Effector CD4-positive, alpha-beta T cell (primary cell): Measurements from ENCODE around the gene MYO6.

Source experiments
- DNase-seq: peaks from one replicate; pipeline ENCODE4 v3.0.0-alpha.2; 2020

Gene MYO6

DNA sequence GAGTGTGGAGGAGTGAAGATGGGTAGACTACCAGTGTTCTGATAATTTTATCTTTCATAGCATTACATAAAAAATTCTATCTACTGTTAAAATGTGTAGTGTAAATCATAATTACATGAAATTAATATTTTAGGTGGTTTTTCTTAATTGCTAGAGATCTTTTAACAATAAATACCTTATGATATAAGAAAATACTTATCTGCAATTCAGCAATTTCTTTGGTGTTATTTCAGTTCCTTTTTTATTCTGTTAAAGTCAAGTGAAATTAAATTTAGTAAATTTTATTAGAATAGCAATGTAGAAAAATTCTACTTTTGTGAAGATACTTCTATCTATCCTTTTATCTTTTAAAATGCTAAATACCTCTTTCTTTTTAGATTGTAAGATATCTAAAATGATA lies 219.1 kb downstream of the MYO6 start:
- DNase-seq: no peak
